Right lobe of liver (tissue), 6 donors: ENCODE measurements around the gene MEIS2. TPM values are rescaled to one million over a fixed set of nuclear protein-coding genes. Genes with fewer than 3 reads are reported as not detected.

Experiments
- ATAC-seq, 4 donors: fragments of 200-7000 bp; cut with Tn5 transposase; one replicate each; pipeline ENCODE4 v1.9.1; 2020; ENCODE audit warnings: mild to moderate bottlenecking in 4 of 4, moderate library complexity in 4 of 4
- DNase-seq, 3 donors: peaks; one replicate each; pipeline ENCODE4 v3.0.0-alpha.2; 2020
- H3K27ac ChIP-seq, 3 donors: fragments of 200-600 bp; one replicate each; pipeline ENCODE4 v1.8.0; 2022
- H3K27me3 ChIP-seq, 2 donors: fragments of 200-600 bp; one replicate each; pipeline ENCODE4 v1.8.0; 2022
- H3K36me3 ChIP-seq, 4 donors: fragments of 200-600 bp; sonication (generic) in 1 of 4; one replicate each; pipeline versions ENCODE4 v1.5.1 to v1.8.0; 2017 to 2022; ENCODE audit warnings: control low read depth in 1 of 4
- H3K4me1 ChIP-seq, 4 donors: fragments of 200-600 bp; sonication (generic) in 1 of 4; one replicate each; pipeline versions ENCODE4 v1.5.1 to v1.8.0; 2017 to 2022; ENCODE audit warnings: control low read depth in 1 of 4
- H3K4me3 ChIP-seq, 3 donors: fragments of 200-600 bp; one replicate each; pipeline ENCODE4 v1.8.0; 2022
- H3K9me3 ChIP-seq, 4 donors: fragments of 200-600 bp; sonication (generic) in 1 of 4; one replicate each; pipeline versions ENCODE4 v1.5.1 to v1.8.0; 2017 to 2022; ENCODE audit warnings: control low read depth in 1 of 4
- CTCF ChIP-seq, 4 donors: fragments of 200-600 bp in 3 of 4; fragments of 450-650 bp in 1 of 4; IDR thresholded peaks; one replicate each; pipeline versions ENCODE4 v1.5.1 to v1.8.0; 2016 to 2022; ENCODE audit warnings: antibody characterized with exemption in 4 of 4, mild to moderate bottlenecking in 2 of 4
- POLR2A ChIP-seq: fragments of 450-650 bp; IDR thresholded peaks from one replicate; pipeline ENCODE4 v1.6.1; 2017; ENCODE audit warnings: antibody characterized with exemption, mild to moderate bottlenecking
- WGBS: methylation state at CpG from one replicate; pipeline ENCODE4 v1.1.6; 2018; ENCODE audit warnings: low coverage, low lambda C conversion rate; ENCODE audit not compliant: insufficient coverage; ENCODE audit errors: missing lambda C conversion rate; 5-methylcytosine and 5-hydroxymethylcytosine counted together
- intact Hi-C, 2 donors: fragments of 100-400 bp; cut with DNase I; formaldehyde crosslinking; loops; one replicate each; pipeline versions ENCODE4 v1.11.2 to v1.14.1; 2022
- total RNA-seq, 6 experiments: library from RNA; depleted of rRNA in 2 of 6; stranded (reverse); fragments of >200 nt in 2 of 6; fragmentation: NEBNext Ultra II Directional in 3 of 6; extraction: Animal tissue kit (Norgen Biotek cat#: 25700) in 3 of 6; gene quantifications; one replicate each; pipeline versions ENCODE4 v1.1.0 to v1.2.4, GENCODE V29; 2016 to 2023
- donor health status: DM: no; HTN: yes; CAD: no.
- donor health status: DM: no; HTN: no; CAD: no.
- donor health status: DM: no; HTN: no; CAD: no.
- donor health status: DM: no; HTN: yes; CAD: no.
- donor health status: DM: no; HTN: yes; CAD: no.

MEIS2 gene
- total RNA-seq, 6 experiments from 2014 or later: 6.1 to 18.0 (median 7.9) TPM

- Histone ChIP-seq H3K4me1 (peaks cover 0 to 13% (median 0%) of the 10 kb centered on the region in 4 donors), H3K27ac (no peak overlapping the region), H3K36me3 (no peaks in the 10 kb centered on the region), H3K9me3 (no peaks in the 10 kb centered on the region), H3K4me3 (no peak overlapping the region), H3K27me3 (peaks cover 0 to 25% of the 10 kb centered on the region in 2 donors)
- TF ChIP-seq CTCF (IDR thresholded peaks at IDR 0.05): no peak
- TF ChIP-seq POLR2A: no peak
- WGBS: 38% methylated on average over 3 of the region's 3 CpGs
- intact Hi-C loops: loop anchor here (10.0 kb wide), 2 partner anchors 219 to 239 kb away; partner anchors contain the start of gene MEIS2 (in 1 of the 2)
- DNase-seq (no peak), ATAC-seq (no peak)
These were observed 214.6 kb downstream of the MEIS2 start for GRCh38 chr15:36885771-36886170.

DNA sequence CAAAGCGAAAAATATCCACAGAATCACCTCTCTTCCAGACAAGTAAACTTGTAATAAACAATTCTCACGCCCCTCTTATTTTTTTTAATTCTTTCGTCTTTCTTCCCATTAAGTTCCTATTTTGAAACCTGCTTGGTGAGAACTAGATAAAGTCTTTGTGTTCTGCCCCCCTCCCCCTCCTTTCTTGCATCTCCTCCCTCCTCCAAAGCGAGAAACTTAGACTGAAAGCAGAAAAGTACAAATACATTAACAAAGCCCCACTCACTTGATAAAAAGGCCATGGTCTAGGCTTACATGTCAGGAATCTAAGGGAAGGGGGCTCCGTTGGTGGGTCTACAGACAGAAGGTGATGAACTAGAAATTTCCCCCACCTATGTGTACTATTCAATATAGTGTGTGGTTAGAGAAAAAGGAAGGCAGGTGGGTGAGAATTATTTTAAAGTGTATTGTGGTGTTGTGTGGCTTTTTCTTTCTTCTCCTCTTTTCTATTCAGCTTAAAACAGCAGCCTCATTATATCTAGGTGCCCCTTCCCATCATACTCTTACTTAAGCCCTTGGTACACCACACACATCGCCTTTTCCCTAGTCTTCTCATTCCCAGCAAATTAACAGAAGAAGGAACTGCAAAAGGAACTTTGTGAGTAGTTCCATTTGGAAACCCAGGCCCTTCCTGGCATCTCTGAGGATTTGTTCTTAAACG is 215.3 kb downstream of the MEIS2 start:
- Histone ChIP-seq H3K27ac (no peak overlapping the region), H3K27me3 (peaks cover 0 to 32% of the 10 kb centered on the region in 2 donors), H3K36me3 (no peaks in the 10 kb centered on the region), H3K4me1 (peaks cover 0 to 20% (median 0%) of the 10 kb centered on the region in 4 donors), H3K9me3 (no peaks in the 10 kb centered on the region), H3K4me3 (no peak overlapping the region)
- ATAC-seq (no peak), DNase-seq (no peak)
- intact Hi-C loops: loop anchor here (10.0 kb wide), 2 partner anchors 220 to 240 kb away; partner anchors contain the start of gene MEIS2 (in 1 of the 2)
- TF ChIP-seq CTCF (IDR thresholded peaks at IDR 0.05) (no peak), POLR2A (no peak)
- WGBS: 65% methylated on average over 7 of the region's 7 CpGs

DNA sequence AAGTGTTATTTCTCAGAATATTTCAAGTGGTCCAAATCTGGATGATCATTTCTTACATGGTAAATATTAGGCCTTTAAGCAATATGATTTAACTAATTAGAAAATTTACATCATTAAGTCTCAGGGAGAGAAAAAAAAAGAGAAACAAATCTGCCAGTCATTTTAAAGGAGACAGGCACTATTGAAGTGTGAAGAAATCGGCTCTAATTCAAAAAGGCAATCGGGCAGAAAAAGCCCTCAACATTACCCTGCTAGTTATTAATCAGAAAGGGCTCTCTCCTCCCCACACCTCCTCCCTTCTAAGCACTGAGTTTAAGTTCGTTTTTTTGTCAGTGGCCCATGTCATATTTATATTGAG is 215.9 kb downstream of the MEIS2 start:
- intact Hi-C loops: loop anchor here (10.0 kb wide), 2 partner anchors 220 to 240 kb away; partner anchors contain the start of gene MEIS2 (in 1 of the 2)
- ATAC-seq: no peak

More for the DNA sequence above, 215.9 kb downstream of the MEIS2 start:
- Histone ChIP-seq H3K4me1 (peaks cover 0 to 24% (median 0%) of the 10 kb centered on the region in 4 donors), H3K27ac (no peak overlapping the region), H3K9me3 (no peaks in the 10 kb centered on the region), H3K36me3 (no peaks in the 10 kb centered on the region), H3K27me3 (peaks cover 0 to 38% of the 10 kb centered on the region in 2 donors), H3K4me3 (no peak overlapping the region)
- TF ChIP-seq CTCF (IDR thresholded peaks at IDR 0.05): no peak
- TF ChIP-seq POLR2A: no peak
- DNase-seq: no peak
- 36% methylated on average over 3 of the region's 3 CpGs for WGBS
